ENCODE data around the gene PIP5K1C.
"Not testable (repeated sequence)": the region's sequence is repeated elsewhere in the genome, so short reads cannot be mapped to it uniquely, and the experiment has no call there.

Gene PIP5K1C

GRCh38 chr19:3661284-3662238 lies 38.7 kb downstream of the PIP5K1C start:
- no peak for DNase-seq (ENCODE audit: low read depth, low spot score)

- no peak for DNase-seq (ENCODE audit: low read depth, low spot score)
Observed at GRCh38 chr19:3660493-3661219, 39.6 kb downstream of the PIP5K1C start.

GRCh38 chr19:3659746-3660112 lies 40.5 kb downstream of the PIP5K1C start:
- no peak for DNase-seq (ENCODE audit: low read depth, low spot score)

- no peak for DNase-seq (ENCODE audit: low read depth, low spot score)
Observed at GRCh38 chr19:3658870-3659745, 41.2 kb downstream of the PIP5K1C start.

- no peak for DNase-seq (ENCODE audit: low read depth, low spot score)
Observed at GRCh38 chr19:3658004-3658869, 42.0 kb downstream of the PIP5K1C start.

- DNase-seq (ENCODE audit: low read depth, low spot score), result no peak
Observed at GRCh38 chr19:3657395-3657769, 42.9 kb downstream of the PIP5K1C start.

GRCh38 chr19:3656747-3657394 lies 43.4 kb downstream of the PIP5K1C start:
- DNase-seq (ENCODE audit: low read depth, low spot score), result no peak

- DNase-seq (ENCODE audit: low read depth, low spot score), result no peak
Observed at GRCh38 chr19:3656073-3656746, 44.1 kb downstream of the PIP5K1C start.

- no peak for DNase-seq (ENCODE audit: low read depth, low spot score)
Observed at GRCh38 chr19:3655402-3656072, 44.7 kb downstream of the PIP5K1C start.

- no peak for DNase-seq (ENCODE audit: low read depth, low spot score)
Observed at GRCh38 chr19:3653865-3654513, 46.3 kb downstream of the PIP5K1C start.

- DNase-seq (ENCODE audit: low read depth, low spot score), result no peak
Observed at GRCh38 chr19:3653081-3653795, 47.0 kb downstream of the PIP5K1C start.

- DNase-seq (ENCODE audit: low read depth, low spot score), result no peak
Observed at GRCh38 chr19:3652422-3652821, 47.8 kb downstream of the PIP5K1C start.

- no peak for DNase-seq (ENCODE audit: low read depth, low spot score)
Observed at GRCh38 chr19:3651684-3652083, 48.6 kb downstream of the PIP5K1C start.

GRCh38 chr19:3649888-3650287 lies 50.4 kb downstream of the PIP5K1C start:
- DNase-seq (ENCODE audit: low read depth, low spot score), result no peak

- DNase-seq (ENCODE audit: low read depth, low spot score), result no peak
Observed at GRCh38 chr19:3648037-3648905, 52.0 kb downstream of the PIP5K1C start.

GRCh38 chr19:3647102-3647501 lies 53.2 kb downstream of the PIP5K1C start:
- DNase-seq (ENCODE audit: low read depth, low spot score), result not testable (repeated sequence)

Data from activated naive CD8-positive, alpha-beta T cell treated with anti-CD3 and anti-CD28 coated beads, Interleukin-2, amount 50 U/mL, for 16 hours (primary cell).